Mesenteric fat pad (tissue), 1 donor: Measurements from ENCODE around the gene SLC30A7. TPM values are rescaled to one million over a fixed set of nuclear protein-coding genes. Genes with fewer than 3 reads are reported as not detected.
"Not testable (repeated sequence)": the region's sequence is repeated elsewhere in the genome, so short reads cannot be mapped to it uniquely, and the experiment has no call there.

Experiments
- DNase-seq: peaks from one replicate; pipeline ENCODE4 v3.0.0-alpha.2; 2020; ENCODE audit warnings: low spot score
- total RNA-seq: library from RNA; stranded (reverse); fragmentation: NEBNext Ultra II Directional; extraction: Animal tissue kit (Norgen Biotek cat#: 25700); gene quantifications from one replicate; pipeline ENCODE4 v1.2.1, GENCODE V29; 2021
- donor health status: DM: yes; HTN: yes; CAD: no.

The SLC30A7 gene
- total RNA-seq, 1 donor from 2014 or later, result 31.5 TPM

GRCh38 chr1:100936194-100936967 is 40.5 kb downstream of the SLC30A7 start:
- no peak for DNase-seq

DNA sequence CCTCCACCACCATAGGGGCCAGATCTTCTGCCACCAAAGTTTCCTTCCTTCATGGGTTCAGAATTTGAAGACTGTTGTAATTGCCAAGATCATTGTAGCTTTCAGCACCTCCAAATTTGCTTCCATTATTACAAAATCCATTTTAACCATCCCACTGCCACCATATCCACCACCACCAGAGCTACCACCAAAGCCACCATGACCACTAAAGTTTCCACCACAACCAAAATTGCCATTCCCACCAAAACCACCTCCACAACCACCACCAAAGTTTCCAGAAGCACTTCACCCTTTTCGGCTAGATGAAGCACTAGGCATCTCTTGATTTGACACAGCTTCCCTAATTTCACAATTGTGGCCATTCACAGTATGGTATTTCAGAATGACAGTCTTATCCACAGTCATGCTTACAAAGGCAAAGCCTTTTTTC is 45.2 kb downstream of the SLC30A7 start:
- DNase-seq, result no peak

DNA sequence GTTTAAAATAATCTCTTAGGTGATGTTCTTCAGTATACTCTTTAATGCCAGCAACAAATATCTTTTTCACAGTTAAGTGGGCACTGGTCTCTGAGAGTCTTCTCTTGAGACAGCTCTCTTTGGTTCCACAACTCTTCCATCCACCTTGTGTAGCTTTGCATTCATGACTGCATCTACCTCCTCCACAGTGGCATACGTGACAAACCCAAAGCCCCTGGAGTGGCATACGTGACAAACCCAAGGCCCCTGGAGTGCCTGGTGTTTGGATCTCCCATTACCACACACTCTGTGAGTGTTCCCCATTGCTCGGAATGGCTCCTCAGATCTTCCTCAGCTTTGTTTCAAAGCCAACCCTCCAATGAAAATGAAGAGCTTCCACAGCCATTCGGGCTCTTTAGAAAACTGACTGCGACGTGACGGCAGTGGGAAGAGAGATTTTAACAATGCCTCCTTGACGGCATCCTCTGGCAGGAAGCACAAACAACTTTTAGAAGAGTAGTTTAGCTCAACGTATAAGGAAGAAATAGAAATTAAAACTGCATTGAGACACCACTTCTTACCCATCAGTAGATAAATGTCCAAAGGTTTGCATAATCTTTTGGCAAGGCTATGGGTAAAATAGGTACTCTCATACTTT is 45.8 kb downstream of the SLC30A7 start:
- no peak for DNase-seq

DNA sequence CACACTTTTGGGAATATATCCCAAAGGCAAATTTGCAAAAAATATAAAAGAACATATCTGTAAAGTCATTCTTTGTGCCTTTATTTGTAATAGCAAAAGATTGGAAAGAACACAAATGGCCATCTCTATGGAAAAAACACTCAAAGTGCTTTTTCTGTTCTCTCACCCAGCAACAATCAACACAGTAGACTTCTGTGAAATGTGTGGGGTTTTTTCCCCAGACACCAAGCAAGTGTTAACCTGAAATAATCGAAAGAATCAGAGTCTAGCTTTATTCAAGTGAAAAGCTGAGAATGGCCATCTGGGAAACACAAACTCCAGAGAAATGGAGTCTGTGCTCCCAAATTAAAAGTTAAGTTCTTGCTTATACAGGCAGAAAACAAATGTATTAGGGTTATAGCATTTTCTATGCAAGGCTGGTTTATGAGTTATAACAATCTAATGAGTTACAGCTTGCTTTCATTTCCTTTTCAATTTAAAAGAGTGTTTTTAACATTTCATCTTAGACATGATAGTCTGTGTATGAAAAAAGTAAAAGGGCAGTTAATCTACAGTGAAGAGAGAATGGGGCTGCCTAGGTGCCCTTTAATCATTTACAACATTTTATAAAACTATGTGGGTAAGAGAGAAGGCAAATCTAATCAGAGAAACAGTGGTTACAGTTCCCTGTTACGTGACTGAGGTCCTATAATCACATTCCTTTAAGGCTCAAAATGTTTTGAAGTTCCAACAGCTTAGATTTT is 46.6 kb downstream of the SLC30A7 start:
- no peak for DNase-seq

- no peak for DNase-seq
Measured at GRCh38 chr1:100943533-100943932, 47.6 kb downstream of the SLC30A7 start.

- not testable (repeated sequence) for DNase-seq
Measured at GRCh38 chr1:100946064-100946463, 50.2 kb downstream of the SLC30A7 start.

DNA sequence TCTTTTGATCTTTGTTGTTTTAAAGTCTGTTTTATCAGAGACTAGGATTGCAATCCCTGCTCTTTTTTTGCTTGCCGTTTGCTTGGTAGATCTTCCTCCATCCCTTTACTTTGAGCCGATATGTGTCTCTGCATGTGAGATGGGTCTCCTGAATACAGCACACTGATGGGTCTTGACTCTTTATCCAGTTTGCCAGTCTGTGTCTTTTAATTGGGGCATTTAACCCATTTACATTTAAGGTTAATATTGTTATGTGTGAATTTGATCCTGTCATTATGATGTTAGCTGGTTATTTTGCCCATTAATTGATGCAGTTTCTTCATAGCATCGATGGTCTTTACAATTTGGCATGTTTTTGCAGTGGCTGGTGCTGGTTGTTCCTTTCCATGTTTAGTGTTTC is 51.9 kb downstream of the SLC30A7 start:
- not testable (repeated sequence) for DNase-seq

DNA sequence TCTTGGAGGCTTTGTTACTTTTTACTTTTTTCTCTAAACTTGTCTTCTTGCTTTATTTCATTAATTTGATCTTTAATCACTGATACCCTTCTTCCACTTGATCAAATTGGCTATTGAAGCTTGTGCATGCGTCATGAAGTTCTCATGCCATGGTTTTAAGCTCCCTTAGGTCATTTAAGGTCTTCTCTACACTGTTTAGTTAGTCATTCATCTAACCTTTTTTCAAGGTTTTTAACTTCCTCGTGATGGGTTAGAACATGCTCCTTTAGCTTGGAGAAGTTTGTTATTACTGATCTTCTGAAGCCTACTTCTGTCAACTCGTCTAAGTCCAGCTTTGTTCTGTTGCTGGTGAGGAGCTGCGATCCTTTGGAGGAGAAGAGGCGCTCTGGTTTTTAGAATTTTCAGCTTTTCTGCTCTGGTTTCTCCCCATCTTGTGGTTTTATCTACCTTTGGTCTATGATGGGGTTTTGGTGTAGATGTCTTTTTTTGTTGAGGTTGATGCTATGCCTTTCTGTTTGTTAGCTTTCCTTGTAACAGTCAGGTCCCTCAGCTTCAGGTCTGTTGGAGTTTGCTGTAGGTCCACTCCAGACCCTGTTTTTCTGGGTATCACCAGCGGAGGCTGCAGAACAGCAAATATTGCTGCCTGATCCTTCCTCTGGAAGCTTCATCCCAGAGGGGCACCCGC is 53.0 kb downstream of the SLC30A7 start:
- DNase-seq, result not testable (repeated sequence)

- DNase-seq, result peak; percentile 62
Measured at GRCh38 chr1:100949515-100950158, 53.7 kb downstream of the SLC30A7 start.

DNA sequence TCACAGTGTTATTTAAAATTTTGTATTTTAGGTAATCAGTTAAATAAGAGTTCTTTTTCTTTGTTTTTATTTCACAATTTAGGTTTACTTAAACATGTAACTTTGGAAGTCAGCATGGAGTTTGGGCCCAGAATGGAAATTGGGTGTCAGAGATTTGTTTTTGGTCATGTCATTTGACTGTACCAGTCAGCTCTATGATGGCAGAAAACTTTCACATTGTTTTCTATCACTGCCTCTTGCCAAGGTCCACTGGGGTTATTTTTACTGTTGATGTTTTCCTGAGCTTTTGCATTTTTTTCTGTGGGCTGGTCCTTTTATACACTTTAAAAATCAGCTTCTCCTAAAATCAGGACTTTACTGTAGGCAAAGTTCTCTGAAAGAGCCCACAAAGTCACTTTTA is 54.4 kb downstream of the SLC30A7 start:
- no peak for DNase-seq

DNA sequence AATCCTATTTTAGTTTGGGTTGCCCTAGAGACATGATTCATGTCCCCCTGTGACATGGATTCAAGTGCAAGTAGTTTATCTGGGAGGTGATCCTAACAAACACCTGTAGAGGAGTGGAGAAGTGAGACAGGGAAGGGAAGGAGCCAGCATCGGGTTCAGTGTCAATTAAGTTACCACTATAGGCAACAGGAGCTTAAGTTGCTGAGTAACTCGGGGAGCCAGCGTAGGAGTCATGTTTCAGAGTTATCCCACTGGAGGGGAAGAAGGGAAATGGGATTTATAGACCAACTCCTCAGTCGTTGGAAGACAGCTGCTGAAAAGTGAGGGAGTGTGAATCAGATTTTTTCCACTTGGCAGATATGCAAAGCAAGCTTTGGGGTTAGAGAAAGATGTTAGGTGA is 54.9 kb downstream of the SLC30A7 start:
- no peak for DNase-seq

DNA sequence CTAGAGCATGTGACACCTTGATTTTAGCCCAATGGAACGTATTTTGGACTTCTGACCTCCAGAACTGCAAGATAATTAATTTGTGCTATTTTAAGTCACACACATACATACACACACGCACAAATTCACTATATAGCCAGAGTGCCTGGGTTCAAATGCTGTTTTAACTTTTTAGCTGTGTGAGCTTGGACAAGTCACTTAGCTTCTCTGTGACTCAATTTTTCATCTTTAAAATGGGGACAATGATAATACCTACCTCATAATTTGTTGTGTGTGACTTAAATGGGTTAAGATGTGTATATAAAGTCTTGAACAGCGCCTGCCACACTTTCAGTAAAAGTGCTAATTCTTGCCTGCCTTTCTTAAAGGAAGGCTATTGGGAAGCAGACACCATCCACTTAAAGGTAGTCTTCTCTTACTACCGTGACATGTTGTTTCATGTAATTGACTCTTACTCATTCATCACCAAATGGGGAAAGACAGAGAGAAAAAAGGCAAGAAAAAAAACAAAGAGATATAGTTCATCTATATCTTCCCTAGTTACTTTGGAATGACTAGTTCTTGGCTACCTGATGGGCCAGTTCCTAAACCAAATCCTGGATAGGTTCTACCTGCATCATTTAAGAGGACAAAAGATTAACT is 56.3 kb downstream of the SLC30A7 start:
- DNase-seq, result no peak

DNA sequence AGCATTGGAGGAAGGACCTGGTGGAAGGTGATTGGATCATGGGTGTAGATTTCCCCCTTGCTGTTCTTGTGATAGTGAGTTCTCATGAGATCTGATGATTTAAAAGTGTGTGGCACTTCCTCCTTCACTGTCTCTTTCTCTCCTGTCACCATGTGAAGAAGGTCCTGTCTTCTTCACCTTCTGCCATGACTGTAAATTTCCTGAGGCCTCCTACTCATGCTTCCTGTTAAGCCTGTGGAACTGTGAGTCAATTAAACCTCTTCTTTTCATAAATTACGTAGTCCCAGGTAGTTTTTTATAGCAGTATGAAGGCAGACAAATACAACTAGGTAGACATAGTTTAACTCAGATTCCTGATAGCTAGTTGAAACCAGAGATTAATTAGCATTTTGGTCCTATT is 57.1 kb downstream of the SLC30A7 start:
- not testable (repeated sequence) for DNase-seq

GRCh38 chr1:100953960-100954730 is 58.3 kb downstream of the SLC30A7 start:
- DNase-seq, result no peak

DNA sequence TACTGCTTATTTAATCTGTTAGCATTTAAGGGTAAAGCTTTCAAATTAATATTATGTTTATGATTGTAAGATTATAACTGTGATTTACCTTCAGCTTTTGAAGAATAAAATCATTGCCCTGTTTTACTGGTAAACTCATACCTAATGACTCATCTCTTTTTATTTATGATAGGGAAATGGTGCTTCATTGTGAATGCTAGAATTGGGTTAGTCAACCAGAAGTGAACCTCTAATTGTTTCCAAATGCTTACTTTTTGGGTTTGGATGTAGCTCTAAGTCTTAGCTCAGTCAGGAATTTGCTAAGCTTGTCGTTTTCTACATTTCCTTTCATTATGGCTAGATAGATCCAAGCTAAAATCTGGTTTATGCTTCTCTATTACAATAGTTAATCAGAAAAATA is 59.4 kb downstream of the SLC30A7 start:
- no peak for DNase-seq

DNA sequence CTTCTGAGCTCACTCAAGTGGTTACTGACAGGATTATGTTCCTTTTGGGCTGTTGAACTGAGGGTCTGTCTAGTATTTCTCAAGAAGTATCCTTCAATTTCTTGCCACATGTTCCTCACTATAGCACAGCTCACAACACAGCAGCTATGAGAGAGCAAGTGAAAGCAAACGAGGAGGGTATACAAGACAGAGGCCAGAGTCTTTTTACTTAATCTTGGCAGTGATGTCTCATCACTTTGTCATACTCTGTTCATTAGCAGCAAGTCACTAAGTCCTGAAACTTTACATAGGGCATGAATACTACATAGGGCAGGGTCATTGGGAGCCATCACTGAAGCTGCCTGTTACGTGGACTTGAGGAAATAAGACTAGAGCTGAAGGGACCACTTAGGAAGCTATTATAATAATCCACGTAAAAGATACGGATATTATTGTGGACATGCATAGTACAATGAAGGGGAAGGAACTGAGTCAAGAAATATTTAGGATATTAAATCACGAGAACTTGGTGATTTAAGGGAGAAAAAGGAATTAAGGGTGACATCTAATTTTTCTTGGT is 63.7 kb downstream of the SLC30A7 start:
- DNase-seq, result no peak

DNA sequence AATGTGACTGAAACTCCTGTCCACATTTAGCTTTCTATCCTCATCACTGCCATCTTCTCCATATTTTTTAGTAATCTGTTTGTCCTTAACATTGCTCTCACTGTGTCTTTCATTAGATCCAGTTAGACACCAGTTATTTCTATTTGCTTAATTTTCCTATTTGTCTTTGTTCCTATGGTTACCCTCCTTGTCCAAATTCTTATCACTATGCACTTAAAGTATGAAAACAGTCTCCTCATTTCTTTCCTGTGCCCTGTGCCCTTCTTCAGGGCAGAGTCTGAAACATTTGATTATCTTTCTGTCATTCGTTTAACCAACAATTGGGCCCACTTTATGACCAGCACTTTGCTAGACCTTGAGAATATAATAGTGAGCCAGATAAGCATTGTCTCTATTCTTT is 64.2 kb downstream of the SLC30A7 start:
- DNase-seq, result no peak

GRCh38 chr1:100968621-100969020 is 72.7 kb downstream of the SLC30A7 start:
- no peak for DNase-seq

GRCh38 chr1:100969327-100969726 is 73.4 kb downstream of the SLC30A7 start:
- DNase-seq, result no peak
